KMS-11 (cell line): Measurements from ENCODE around the gene TPRN.
A peak's percentile ranks its signal among the peaks of the same experiment; 100 is the strongest.

Experiments used
- H2AFZ ChIP-seq: fragments of 200-600 bp; sonication (generic); 2 replicates; pipeline ENCODE4 v1.6.1; 2016; ENCODE audit warnings: antibody characterized with exemption, mixed run types, low read depth
- H3K27ac ChIP-seq: fragments of 200-600 bp; sonication (generic); 2 replicates; pipeline ENCODE4 v1.6.1; 2016; ENCODE audit warnings: mild to moderate bottlenecking, mixed run types
- H3K27me3 ChIP-seq: fragments of 200-600 bp; sonication (generic); 2 replicates; pipeline ENCODE4 v1.6.1; 2017; ENCODE audit warnings: mild to moderate bottlenecking, low read depth, mixed run types, moderate library complexity; ENCODE audit not compliant: insufficient read depth
- H3K36me3 ChIP-seq: fragments of 200-600 bp; sonication (generic); 2 replicates; pipeline ENCODE4 v1.6.1; 2017; ENCODE audit warnings: mild to moderate bottlenecking, mixed run types; ENCODE audit not compliant: insufficient read depth
- H3K4me1 ChIP-seq: fragments of 200-600 bp; sonication (generic); 2 replicates; pipeline ENCODE4 v1.6.1; 2016; ENCODE audit warnings: mild to moderate bottlenecking, low read depth, mixed run types; ENCODE audit not compliant: poor library complexity, severe bottlenecking
- H3K4me2 ChIP-seq: fragments of 200-600 bp; sonication (generic); 2 replicates; pipeline ENCODE4 v1.7.0; 2016; ENCODE audit warnings: mild to moderate bottlenecking, mixed run types
- H3K4me3 ChIP-seq: fragments of 200-600 bp; sonication (generic); IDR thresholded peaks from 2 replicates; pipeline ENCODE4 v1.6.1; 2017; ENCODE audit warnings: low read depth, low read length, mixed read lengths; ENCODE audit not compliant: insufficient read depth
- H3K79me2 ChIP-seq: fragments of 200-600 bp; sonication (generic); 2 replicates; pipeline ENCODE4 v1.6.1; 2016; ENCODE audit warnings: low read depth, mixed run types; ENCODE audit not compliant: insufficient read depth
- H3K9ac ChIP-seq: fragments of 200-600 bp; sonication (generic); 2 replicates; pipeline ENCODE4 v1.6.1; 2016; ENCODE audit warnings: mild to moderate bottlenecking, mixed run types
- H4K20me1 ChIP-seq: fragments of 200-600 bp; sonication (generic); 2 replicates; pipeline ENCODE4 v1.6.1; 2016; ENCODE audit warnings: mild to moderate bottlenecking, mixed run types; ENCODE audit not compliant: insufficient read depth
- TF ChIP-seq, protein P1 (sequence below): fragments of 200-600 bp; sonication (generic); conservative IDR thresholded peaks from 2 replicates; pipeline ENCODE4 v1.6.1; 2017; ENCODE audit warnings: low read depth, mild to moderate bottlenecking, antibody characterized with exemption, low read length, moderate library complexity, mixed read lengths

The TPRN gene

GRCh38 chr9:137188490-137189296, 11.8 kb downstream of the TPRN start, which contains the start of the genes ANAPC2 and SSNA1:
ANAPC2 (minus strand) TSS chr9:137188560; CDS start chr9:137188532, 28 bp downstream.
SSNA1 (plus strand) TSS chr9:137188676; CDS start chr9:137188727, 51 bp downstream.
- no peaks in the 10 kb centered on the region for H3K36me3 ChIP-seq
- H3K9ac ChIP-seq, result peak within 1 kb of the TSS; percentile 81
- peaks cover 31% of the 10 kb centered on the region for H3K79me2 ChIP-seq
- peak within 1 kb of the TSS; percentile 97 for H3K4me2 ChIP-seq
- H4K20me1 ChIP-seq, result no peaks in the 10 kb centered on the region
- no peaks in the 10 kb centered on the region for H3K27me3 ChIP-seq
- H3K4me1 ChIP-seq, result peaks cover 24% of the 10 kb centered on the region
- TF ChIP-seq, protein P1, sequence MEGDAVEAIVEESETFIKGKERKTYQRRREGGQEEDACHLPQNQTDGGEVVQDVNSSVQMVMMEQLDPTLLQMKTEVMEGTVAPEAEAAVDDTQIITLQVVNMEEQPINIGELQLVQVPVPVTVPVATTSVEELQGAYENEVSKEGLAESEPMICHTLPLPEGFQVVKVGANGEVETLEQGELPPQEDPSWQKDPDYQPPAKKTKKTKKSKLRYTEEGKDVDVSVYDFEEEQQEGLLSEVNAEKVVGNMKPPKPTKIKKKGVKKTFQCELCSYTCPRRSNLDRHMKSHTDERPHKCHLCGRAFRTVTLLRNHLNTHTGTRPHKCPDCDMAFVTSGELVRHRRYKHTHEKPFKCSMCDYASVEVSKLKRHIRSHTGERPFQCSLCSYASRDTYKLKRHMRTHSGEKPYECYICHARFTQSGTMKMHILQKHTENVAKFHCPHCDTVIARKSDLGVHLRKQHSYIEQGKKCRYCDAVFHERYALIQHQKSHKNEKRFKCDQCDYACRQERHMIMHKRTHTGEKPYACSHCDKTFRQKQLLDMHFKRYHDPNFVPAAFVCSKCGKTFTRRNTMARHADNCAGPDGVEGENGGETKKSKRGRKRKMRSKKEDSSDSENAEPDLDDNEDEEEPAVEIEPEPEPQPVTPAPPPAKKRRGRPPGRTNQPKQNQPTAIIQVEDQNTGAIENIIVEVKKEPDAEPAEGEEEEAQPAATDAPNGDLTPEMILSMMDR, result peak; percentile 47
- peak within 1 kb of the TSS; percentile 60 for H2AFZ ChIP-seq
- H3K27ac ChIP-seq, result peak within 1 kb of the TSS; percentile 90
- H3K4me3 ChIP-seq, result peak within 1 kb of the TSS; percentile 37

- Histone ChIP-seq H3K27ac (peak overlapping the region; percentile 90), H4K20me1 (no peaks in the 10 kb centered on the region), H3K79me2 (peaks cover 31% of the 10 kb centered on the region), H3K4me1 (peaks cover 24% of the 10 kb centered on the region), H3K27me3 (no peaks in the 10 kb centered on the region), H3K4me2 (peak overlapping the region; percentile 97), H3K36me3 (no peaks in the 10 kb centered on the region), H3K9ac (peak overlapping the region; percentile 81; the same call in 1 of the 2 replicates), H3K4me3 (peak overlapping the region; percentile 37), H2AFZ (peak overlapping the region; percentile 60)
- TF ChIP-seq, protein P1, result no peak
Observed at GRCh38 chr9:137188086-137188489, 12.5 kb downstream of the TPRN start.

GRCh38 chr9:137187386-137187785, 13.2 kb downstream of the TPRN start:
- TF ChIP-seq, protein P1, result no peak
- no peaks in the 10 kb centered on the region for H4K20me1 ChIP-seq
- H3K4me2 ChIP-seq, result peak overlapping the region; percentile 97
- no peaks in the 10 kb centered on the region for H3K27me3 ChIP-seq
- peaks cover 24% of the 10 kb centered on the region for H3K4me1 ChIP-seq
- H3K36me3 ChIP-seq, result no peaks in the 10 kb centered on the region
- H3K27ac ChIP-seq, result no peak overlapping the region; the same call in 1 of the 2 replicates
- peak overlapping the region; percentile 37 for H3K4me3 ChIP-seq
- no peak overlapping the region for H2AFZ ChIP-seq
- peak overlapping the region; percentile 81; the same call in 1 of the 2 replicates for H3K9ac ChIP-seq
- peaks cover 31% of the 10 kb centered on the region for H3K79me2 ChIP-seq

DNA sequence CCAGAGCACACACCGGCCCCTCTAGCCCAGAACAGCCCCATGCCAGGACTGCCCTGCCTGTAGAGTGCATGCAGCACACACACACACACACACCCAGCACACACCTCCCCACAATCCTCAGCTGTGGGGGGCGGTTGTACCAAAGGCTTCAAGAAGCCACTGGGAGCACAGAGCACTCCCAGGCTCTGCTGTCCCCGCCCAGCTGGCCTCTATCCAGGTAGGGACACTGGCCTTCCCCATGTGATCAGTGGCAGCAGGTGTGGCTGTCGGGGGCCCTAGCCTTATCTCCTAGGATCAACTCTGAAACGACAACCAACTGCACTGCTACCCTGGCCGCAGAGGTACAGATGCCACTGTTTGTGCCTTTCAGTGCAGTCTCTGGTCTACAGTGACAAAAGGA, 14.2 kb downstream of the TPRN start:
- TF ChIP-seq, protein P1, result no peak
- H3K4me2 ChIP-seq, result peak overlapping the region; percentile 97; the same call in 1 of the 2 replicates
- peaks cover 24% of the 10 kb centered on the region for H3K4me1 ChIP-seq
- H3K27ac ChIP-seq, result no peak overlapping the region
- H3K9ac ChIP-seq, result no peak overlapping the region
- no peaks in the 10 kb centered on the region for H3K36me3 ChIP-seq
- H4K20me1 ChIP-seq, result no peaks in the 10 kb centered on the region
- H3K27me3 ChIP-seq, result no peaks in the 10 kb centered on the region
- H2AFZ ChIP-seq, result no peak overlapping the region
- no peak overlapping the region for H3K4me3 ChIP-seq
- H3K79me2 ChIP-seq, result peaks cover 31% of the 10 kb centered on the region
